HepG2 (cell line): ENCODE measurements around the gene SPINK7.

Source experiments
- EP300 ChIP-seq, 3 experiments: sonication (generic) in 1 of 3; formaldehyde crosslinking in 1 of 3; IDR thresholded peaks; 2 replicates each; pipeline versions ENCODE4 v1.5.1 to v1.6.1; 2011 to 2020; ENCODE audit warnings: low read depth in 2 of 3, low read length in 2 of 3, borderline replicate concordance in 1 of 3, improper control_type of control experiment in 1 of 3, mild to moderate bottlenecking in 1 of 3, missing genetic modification reagents in 1 of 3, moderate library complexity in 1 of 3
- TAF1 ChIP-seq: sonication (generic); formaldehyde crosslinking; IDR thresholded peaks from 2 replicates; pipeline ENCODE4 v1.4.0; 2020; ENCODE audit warnings: missing genetic modification reagents
- ZNF558 ChIP-seq: sonication (generic); formaldehyde crosslinking; IDR thresholded peaks from 2 replicates; pipeline ENCODE4 v1.9.0; 2022; ENCODE audit warnings: mild to moderate bottlenecking, missing genetic modification reagents, borderline replicate concordance
- TF ChIP-seq, protein P1 (sequence below): sonication (generic); formaldehyde crosslinking; IDR thresholded peaks from 2 replicates; pipeline ENCODE4 v1.5.0; 2020; ENCODE audit warnings: mild to moderate bottlenecking, missing genetic modification reagents, moderate library complexity
- TF ChIP-seq, protein P2 (sequence below): sonication (generic); formaldehyde crosslinking; IDR thresholded peaks from 2 replicates; pipeline ENCODE4 v1.4.0; 2020; ENCODE audit warnings: missing genetic modification reagents, borderline replicate concordance
- TF ChIP-seq, protein P3 (sequence below): sonication (generic); formaldehyde crosslinking; IDR thresholded peaks from 2 replicates; pipeline ENCODE4 v1.8.1; 2023; ENCODE audit warnings: mild to moderate bottlenecking, missing genetic modification reagents

DNA sequence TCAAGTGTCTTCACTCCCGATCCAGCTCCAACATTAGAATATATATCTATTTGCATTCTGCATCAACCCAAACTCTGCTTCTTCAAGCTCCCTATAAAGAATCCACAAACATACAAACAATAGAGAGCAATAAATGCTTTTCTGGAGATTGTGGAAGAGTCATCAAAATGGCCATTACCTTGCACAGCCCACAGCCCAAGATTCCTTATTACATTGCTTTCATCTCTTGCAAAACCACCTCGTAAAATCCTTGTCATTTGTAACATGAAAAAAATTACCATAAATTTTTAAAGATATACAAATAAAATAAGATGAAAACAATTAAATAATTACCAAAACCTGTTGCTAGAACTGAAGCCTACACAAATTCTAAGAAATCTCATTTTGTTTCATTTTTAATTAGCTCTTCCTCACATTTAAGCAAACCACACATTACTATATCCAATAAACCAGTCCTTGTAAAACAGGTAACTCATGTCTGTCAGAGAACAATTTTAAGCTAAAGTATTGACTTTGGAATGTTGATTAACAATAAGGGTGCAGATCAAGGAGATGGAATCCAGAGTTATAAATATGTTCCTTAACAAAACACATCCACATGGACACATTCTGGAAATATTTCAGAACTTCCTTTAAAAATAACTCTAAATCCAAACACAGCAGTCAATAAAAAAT lies 30.3 kb downstream of the SPINK7 start:
- TF ChIP-seq, protein P1, sequence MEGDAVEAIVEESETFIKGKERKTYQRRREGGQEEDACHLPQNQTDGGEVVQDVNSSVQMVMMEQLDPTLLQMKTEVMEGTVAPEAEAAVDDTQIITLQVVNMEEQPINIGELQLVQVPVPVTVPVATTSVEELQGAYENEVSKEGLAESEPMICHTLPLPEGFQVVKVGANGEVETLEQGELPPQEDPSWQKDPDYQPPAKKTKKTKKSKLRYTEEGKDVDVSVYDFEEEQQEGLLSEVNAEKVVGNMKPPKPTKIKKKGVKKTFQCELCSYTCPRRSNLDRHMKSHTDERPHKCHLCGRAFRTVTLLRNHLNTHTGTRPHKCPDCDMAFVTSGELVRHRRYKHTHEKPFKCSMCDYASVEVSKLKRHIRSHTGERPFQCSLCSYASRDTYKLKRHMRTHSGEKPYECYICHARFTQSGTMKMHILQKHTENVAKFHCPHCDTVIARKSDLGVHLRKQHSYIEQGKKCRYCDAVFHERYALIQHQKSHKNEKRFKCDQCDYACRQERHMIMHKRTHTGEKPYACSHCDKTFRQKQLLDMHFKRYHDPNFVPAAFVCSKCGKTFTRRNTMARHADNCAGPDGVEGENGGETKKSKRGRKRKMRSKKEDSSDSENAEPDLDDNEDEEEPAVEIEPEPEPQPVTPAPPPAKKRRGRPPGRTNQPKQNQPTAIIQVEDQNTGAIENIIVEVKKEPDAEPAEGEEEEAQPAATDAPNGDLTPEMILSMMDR (CRISPR knock-in tag), result no peak
- TF ChIP-seq TAF1 (CRISPR knock-in tag) (no peak), ZNF558 (CRISPR knock-in tag) (no peak), EP300 (IDR thresholded peaks at IDR 0.05; ENCODE audit: low read depth in 2 of 2, low read length in 2 of 2) (no peak), EP300 (CRISPR knock-in tag; IDR thresholded peaks at IDR 0.05; ENCODE audit: borderline replicate concordance) (no peak)
- TF ChIP-seq, protein P2, sequence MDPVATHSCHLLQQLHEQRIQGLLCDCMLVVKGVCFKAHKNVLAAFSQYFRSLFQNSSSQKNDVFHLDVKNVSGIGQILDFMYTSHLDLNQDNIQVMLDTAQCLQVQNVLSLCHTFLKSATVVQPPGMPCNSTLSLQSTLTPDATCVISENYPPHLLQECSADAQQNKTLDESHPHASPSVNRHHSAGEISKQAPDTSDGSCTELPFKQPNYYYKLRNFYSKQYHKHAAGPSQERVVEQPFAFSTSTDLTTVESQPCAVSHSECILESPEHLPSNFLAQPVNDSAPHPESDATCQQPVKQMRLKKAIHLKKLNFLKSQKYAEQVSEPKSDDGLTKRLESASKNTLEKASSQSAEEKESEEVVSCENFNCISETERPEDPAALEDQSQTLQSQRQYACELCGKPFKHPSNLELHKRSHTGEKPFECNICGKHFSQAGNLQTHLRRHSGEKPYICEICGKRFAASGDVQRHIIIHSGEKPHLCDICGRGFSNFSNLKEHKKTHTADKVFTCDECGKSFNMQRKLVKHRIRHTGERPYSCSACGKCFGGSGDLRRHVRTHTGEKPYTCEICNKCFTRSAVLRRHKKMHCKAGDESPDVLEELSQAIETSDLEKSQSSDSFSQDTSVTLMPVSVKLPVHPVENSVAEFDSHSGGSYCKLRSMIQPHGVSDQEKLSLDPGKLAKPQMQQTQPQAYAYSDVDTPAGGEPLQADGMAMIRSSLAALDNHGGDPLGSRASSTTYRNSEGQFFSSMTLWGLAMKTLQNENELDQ (CRISPR knock-in tag), result no peak
- TF ChIP-seq, protein P3, sequence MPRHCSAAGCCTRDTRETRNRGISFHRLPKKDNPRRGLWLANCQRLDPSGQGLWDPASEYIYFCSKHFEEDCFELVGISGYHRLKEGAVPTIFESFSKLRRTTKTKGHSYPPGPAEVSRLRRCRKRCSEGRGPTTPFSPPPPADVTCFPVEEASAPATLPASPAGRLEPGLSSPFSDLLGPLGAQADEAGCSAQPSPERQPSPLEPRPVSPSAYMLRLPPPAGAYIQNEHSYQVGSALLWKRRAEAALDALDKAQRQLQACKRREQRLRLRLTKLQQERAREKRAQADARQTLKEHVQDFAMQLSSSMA, result no peak
